GM18519 (cell line): Measurements from ENCODE around the gene CHST15.

Source experiments
- ATAC-seq: cut with Tn5 transposase; IDR thresholded peaks from one replicate; pipeline ENCODE4 v1.9.1; 2021; ENCODE audit warnings: mild to moderate bottlenecking, moderate library complexity; ENCODE audit not compliant: unreplicated experiment, low FRiP score

Gene CHST15, protein sequence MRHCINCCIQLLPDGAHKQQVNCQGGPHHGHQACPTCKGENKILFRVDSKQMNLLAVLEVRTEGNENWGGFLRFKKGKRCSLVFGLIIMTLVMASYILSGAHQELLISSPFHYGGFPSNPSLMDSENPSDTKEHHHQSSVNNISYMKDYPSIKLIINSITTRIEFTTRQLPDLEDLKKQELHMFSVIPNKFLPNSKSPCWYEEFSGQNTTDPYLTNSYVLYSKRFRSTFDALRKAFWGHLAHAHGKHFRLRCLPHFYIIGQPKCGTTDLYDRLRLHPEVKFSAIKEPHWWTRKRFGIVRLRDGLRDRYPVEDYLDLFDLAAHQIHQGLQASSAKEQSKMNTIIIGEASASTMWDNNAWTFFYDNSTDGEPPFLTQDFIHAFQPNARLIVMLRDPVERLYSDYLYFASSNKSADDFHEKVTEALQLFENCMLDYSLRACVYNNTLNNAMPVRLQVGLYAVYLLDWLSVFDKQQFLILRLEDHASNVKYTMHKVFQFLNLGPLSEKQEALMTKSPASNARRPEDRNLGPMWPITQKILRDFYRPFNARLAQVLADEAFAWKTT

DNA sequence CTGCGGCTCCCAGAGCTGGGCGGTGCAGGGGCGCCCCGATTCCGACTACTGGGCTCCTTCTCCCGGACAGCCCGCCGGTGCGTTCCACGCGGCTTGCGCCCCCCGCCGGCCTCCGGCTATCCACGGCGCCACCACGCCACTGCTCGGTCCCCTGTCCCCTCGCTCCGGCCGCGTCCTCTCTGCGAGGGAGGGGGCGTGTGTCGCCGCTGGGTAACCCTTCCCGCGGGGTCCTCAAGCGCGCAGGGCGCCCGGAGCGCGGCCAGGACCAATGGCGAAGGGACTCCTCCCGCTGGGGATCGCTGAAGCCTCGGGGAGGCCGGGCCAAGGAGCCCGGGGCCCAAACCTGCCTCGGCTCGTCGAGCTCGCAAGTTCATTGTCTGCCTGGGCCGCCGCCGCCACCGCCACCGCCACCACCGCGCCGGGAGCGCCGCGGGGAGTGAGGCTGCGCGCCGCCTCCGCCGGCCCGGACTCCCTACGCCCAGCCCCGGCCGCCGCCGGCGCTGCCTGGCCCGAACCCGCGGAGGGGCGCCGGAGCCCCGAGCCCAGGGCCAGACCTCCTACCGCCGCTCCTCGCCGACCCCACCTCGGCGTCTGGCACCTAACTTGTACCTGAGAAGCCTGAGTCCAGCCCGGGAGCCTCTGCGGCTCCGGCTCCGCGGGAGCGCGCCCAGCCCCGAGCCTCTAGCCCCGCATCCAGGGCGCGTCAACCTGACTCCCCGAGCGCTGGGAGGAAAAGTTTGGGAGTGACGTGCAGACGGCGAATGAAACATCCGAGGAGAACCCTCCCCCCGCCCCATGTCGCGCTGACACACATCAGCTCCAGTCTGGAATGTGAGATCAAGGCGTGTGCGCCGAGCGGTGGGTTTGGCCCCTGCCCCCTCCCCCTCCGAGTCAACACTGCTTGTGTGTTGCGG is at the start of gene CHST15:
Gene CHST15 (minus strand): TSS at position 739 of the 914 bp plus-strand sequence. CDS start 47,386 bp downstream, outside the sequence.
- ATAC-seq = no peak

DNA sequence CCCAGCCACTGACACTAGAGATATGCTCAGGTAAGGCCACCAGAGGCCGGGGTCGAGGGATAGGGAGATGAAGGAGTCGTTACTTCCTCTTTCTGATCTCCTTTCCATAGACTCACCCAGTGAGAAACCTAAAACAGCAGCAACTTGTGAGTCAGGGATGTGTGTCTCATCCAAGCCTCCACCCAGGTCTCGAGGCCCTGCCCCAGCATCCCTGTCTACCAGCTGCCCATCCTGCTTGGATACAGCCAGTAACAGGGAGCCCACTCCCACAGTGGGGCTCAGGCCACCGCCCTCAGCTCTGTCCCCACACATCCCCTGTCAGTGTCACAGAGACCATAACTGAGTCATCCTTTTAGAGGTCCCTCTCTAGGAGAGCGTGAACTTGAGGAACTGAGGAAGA is 49.6 kb upstream of the CHST15 start:
- no peak for ATAC-seq

DNA sequence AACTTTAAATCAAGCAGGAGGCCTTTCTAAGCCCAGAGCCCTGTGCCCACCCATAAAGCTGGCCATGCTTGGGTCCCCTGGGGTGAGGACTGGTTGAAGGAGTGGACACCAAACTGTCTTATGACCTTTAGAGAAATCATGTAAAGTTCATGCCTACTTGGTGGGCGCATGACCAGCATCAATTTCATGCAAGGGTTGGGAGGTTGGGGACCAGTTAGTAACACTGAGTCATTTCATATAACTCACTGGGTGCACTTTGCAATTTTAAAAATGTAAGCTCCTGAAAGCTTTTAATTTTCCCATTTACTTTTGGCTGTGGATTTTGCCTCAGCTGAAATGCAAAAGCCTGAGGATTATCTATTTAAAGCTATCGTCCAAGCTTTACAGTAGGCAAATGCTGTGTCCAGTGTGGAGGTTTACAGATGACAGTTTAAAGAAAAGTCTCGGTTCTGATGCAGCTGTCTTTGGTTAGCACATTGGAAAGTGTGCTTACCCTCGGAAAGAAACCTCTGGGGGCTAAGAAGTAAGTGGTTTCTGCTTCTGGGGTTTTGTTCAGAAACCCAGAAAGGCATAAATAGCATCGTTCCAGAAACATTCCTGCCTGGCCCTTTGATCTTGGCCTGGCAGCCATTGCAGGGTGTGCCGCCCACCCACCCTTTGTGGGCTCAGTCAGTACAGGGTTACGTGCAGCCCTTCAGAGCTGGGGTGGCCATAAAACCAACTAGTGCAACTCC is 48.8 kb upstream of the CHST15 start:
- no peak for ATAC-seq

DNA sequence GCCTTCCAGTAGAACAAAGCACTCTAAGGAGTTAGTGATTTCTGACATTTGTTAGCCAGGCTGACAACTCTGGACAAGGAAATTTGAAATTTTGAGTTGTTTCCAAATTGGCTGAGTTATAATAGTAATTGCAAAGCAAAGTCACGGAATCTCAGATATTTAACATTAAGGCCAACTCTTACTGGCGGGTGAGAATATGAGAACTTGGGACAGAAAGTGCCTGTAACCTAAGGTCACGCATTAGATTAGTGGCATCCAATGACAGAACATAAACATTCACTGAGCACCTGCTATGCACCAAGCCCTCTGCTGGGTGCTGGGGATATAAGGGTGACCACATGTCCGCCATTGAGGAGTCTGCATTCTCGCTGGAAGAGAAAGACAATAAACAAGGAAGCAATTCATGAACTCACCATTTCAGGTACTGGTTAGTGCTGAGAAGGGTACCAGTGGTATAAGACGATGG is 45.5 kb upstream of the CHST15 start:
- no peak for ATAC-seq

DNA sequence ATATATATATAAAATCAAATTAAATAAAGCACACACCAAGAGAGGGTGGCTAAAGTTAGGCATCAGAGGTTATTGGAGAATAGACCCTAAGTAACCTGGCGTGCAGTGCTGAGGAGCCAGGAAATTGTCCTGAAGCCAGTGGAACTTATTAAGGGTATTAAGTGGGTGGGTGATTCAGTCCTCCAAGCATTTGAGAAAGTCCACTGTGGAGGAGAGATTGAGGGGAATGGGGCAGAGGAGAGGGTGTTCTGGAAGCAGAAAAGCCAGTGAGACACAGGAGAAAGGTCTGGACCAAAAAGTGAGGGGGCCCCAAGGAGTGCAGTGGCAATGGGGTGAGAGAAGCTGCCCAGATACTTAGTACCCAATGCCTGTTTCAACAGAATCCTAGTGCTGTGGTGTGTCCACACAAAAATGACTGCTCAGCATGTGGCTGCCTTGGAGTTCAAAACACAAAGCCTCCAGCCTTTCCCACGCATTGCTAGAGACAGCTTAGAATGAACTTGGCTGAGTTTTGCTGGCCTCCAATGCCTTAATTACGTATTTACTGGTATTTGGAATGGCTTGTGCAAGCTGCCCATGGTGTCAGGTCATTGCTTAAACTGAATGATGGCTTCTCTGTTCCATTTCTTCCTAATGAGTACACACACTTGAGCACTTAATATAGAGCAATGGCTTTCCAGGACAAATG is 44.9 kb upstream of the CHST15 start:
- no peak for ATAC-seq

DNA sequence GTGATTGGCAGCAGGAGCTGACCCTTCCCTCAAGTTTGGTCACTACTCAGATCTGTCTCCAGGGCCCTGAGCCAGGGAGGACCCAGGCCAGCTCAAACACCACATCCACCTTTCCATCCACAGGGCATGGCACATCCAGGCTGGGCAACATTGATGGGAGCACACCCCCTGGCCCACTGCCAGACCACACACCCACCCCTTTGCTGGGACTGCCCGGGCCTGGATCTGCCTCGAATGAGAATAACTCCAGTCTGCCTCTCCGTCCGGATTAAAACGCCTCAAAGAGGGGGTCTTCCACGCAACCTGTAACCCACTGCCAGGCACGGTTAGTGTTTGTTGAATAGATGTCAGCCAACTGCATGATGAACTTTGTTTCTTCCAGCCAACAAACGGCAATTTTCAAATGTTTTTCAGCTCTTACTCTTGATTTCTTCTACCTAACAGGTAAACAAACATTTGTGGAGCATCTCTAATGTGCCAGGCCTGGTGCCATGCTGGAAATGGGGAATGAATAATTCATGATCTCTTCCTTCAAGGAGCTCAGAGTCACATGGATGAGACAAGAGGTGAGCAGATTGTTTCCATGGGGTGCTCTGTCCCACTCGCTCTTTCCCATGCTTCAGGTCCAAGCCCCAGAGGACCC is 41.0 kb upstream of the CHST15 start:
- no peak for ATAC-seq

DNA sequence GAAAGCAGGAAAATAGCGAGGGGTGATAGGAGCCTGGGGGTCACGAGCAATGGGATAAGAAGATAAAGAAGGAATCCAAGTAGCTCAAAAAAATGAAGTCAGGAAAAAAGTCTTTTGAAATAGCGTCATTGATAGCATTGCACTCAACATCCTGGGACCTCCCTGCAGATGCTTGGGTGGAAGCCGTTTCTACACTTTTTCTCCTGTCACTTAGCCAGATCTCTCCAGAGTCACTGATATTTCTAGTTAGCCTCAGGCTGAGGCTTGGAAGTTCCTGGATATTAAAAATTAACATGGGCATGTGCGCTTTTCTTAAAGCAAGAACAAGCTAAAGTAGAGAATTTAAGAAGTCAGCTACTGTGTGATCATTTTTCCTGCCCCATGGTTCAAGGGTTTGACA is 39.5 kb upstream of the CHST15 start:
- ATAC-seq = no peak

DNA sequence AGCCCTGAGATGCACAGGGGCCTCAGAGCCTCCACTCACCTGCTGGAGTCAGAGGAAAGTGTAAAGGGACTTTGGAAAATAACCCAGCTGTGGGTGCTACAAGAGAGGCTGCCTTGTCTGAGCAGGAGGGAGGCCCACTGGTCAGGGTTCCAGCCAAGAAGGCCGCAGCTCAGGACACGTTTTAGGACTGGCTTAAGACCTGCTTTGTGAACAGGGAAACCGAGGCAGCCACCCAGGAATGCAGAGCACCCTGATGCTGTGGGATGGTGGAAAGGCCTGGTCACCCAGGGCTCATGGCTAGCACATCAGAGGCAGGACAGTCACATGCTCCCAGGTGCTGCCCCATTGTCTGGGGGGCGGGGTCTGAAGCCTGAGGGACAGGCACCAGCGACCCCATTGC is 38.9 kb upstream of the CHST15 start:
- no peak for ATAC-seq

DNA sequence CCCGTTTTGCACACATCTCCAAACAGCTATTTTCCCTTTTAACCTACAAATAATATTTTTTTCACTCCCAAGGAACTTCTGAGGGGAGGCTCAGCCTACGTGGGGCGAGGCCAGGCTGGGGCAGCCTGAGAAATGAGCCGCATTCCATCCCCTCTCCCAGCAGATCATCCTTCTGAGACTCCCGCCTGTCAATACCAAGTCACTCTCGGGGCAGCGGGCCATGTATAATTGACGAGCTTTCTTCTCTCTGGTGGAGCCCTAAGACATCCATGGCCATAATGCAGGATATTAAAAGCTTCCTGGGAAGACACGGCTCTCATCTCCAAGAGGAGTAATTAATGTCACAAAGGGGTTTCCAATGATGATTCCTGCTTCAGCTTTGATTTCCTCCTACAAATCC is 37.8 kb upstream of the CHST15 start:
- ATAC-seq = no peak

DNA sequence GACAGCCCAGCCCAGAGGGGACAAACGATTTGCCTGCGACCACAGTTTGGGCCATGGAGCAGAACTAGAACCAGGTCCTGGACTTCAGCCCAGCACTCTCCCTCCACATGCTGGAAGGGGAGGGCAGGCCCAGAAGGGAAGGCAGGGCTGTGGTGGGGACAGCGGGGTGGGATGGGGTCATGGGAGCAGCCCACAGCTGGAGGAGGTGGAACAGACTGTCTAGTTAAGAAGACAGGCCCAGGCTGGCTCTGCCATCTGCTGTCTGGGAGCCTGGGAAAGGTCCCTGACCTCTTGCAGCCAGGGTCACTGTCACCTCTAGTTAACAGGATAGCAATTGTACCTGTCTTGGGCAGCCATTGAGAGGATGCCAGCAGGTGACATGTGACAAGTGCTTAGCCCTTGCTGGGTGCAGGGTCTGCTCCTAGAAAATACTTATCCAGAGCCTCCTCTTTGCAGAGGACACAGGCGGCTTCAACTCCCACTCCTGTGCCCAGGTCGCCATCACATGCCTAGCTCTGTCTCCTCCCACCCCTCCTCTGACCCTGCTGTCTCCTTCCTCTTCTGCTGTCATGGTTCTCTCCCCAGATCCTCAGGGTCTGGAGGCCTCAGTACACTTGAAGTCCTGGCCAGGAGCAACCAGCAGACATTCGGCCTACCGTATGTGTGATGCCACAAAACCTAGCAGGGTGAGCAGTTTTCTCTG is 37.0 kb upstream of the CHST15 start:
- no peak for ATAC-seq

DNA sequence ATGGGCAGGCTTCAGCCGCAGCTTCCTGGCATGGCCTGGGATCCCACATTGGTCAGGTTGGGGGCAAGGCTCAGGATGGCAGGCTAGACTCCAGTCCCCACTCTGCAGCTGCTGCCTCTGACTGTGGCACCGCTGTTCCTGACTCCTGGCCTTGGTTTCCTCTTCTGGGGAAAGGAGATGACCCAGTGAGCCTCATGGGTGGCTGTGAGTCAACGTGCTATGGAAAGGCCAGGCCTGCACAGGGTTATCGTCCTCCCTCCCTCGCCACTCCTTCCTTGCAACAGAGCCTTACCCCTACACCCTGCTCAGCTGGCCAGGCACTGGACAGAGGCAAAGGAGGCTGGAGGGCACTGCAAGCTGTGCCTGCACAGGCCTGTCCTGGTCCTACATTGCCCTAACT is 36.1 kb upstream of the CHST15 start:
- ATAC-seq = no peak

DNA sequence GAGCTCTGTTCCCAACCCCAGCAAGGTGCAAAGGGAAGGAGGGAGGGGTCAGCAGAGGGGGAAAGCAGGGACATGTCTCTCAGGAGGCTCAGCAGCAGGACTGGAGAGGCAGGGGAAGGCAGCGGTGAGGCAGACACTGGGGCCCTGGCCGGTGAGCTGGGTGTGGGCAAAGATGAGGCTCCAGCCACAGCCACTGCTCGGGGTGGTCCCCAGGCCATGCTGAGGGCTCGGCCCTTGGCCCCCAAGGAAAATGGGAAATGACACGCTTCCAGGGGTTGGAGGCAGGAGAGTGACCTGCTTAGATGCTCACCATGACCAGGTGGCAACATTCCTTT is 35.4 kb upstream of the CHST15 start:
- ATAC-seq = no peak

DNA sequence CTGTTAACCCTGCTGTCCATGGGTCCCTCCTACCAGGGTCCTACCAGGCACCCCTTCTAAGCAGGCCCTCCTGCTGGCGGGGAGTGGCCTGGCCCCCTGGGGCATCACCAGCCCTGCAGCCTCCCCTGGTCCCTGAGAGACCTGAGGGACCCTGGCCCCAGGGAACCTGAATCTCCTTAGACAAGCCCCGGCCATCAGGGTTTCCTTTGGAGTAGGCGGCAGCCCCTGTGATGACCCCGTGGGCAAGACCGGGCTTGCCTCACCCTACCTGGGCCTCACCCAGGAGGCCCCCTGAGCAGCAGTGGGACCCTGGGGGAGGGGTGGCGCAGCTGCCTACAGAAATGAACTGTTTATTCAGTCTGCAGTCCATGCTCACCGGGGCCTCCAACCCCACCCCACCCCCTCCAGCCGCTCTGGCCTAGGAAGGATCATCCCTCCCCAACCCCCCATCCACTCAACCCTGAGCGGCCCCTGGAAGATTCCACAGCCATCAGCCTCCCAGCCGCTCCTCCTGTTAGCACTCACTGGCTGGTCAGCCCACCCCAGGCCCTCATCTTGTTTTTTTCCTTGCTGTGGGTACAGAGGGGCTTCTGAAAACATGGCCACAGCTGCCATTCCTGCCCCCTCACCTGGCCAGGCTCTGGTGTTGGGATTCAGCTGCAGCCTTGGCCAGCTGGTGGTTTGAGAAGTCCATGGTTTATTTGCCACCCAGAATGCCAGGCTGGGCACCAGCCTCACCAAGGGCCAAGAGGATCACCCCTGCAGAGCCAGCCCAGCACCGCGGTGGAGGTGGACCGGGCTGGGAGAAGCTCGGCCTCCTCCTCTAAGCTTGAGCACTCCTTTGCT is 34.8 kb upstream of the CHST15 start:
- no peak for ATAC-seq

DNA sequence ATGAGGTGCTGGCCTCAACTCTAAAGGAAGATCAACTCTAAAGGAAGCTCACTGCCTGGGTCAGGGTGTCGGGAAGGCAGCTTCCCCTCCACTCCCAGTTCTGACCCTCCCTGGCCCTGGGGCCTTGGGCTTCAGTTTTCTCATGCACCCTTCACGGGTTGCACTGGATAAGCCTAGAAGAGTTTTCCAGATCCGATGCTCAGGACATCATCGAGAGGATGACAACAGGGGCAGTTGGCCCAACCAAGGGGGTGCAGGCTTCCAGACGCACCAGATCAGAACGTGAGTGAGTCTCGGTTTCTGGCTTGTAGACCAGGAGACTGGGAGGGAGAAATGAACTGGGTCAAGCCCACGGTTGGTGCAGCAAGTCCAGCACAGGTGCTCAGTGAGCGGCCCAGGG is 34.2 kb upstream of the CHST15 start:
- ATAC-seq = no peak

DNA sequence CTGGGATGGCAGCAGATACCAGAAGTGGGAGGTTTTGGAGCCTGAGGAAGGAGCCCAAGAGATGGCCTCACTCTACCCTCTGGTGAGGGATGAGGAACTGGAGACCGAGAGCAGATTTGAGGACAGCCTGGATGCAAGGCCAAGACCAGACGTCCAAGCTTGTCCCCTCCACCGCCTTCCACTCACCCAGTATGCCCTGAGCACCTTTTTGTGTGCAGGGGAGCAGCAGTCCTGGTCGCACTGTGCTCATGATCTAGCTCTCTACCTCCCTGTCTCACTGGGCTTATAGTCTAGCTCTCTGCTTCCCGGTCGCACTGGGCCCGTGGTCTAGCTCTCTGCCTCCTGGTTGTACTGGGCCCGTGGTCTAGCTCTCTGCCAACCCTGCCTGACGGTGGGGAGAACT is 33.6 kb upstream of the CHST15 start:
- no peak for ATAC-seq

DNA sequence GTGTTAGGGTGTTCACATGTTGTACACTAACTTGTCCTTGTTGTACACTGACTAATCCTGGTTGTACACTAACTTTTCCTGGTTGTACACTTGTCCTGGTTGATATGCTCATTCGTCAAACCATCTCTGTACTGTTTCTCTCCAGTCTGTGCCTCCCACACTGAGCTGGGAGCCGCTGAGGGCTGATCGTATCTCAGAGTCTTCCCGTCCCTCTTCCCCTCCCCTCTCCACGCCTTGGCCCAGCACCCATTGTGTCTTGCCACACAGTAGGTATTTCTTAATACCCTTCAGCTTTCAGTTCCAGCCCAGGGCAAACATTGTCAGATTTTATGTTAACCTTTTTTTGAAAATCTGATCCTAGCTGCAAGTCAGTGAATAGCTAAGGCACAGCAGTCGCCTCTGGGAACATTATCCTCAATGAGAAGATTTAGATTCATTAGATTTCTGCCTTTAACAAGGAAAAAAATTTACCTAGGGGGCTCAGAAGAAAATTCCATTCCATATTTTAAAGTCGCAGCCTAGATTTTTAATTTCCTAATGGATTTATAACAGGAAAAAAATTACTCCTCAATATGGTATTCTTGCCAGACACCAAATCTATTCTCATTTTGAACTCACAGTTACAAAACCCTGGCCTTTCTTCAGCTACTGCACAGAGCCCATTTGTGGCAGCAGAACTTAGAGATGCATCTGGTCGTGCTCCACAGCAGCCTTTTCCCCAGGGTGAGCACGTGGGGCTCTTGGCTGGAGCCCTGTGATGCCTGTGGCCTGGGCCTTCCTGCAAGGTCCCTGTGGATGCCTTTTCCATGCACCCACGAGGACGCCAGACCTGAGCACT is 33.0 kb upstream of the CHST15 start:
- ATAC-seq = no peak
